GM23338 (cell line): ENCODE measurements around the gene CDKN1C. TPM values are rescaled to one million over a fixed set of nuclear protein-coding genes. Genes with fewer than 3 reads are reported as not detected.

ENCODE experiments used
- JUNB ChIP-seq: IDR thresholded peaks from one replicate; pipeline ENCODE4 v1.6.1; 2016; ENCODE audit warnings: antibody characterized with exemption; ENCODE audit not compliant: unreplicated experiment
- ZNF462 ChIP-seq: fragments of 250-450 bp; sonication (Bioruptor Pico); IDR thresholded peaks from 2 replicates; pipeline ENCODE4 v1.5.0; 2020; ENCODE audit warnings: mild to moderate bottlenecking, moderate library complexity
- polyA plus RNA-seq: library from polyadenylated mRNA; unstranded; fragments of >200 nt; fragmentation: Nextera tagmentation; extraction: Ambion mirVana; gene quantifications from 2 replicates; pipeline ENCODE4 v1.2.1, GENCODE V29; 2016
- small RNA-seq: library from RNA; depleted of rRNA; stranded (forward); fragments of <200 nt; gene quantifications from one replicate; pipeline ENCODE3, GENCODE V24; 2014; ENCODE audit warnings: low replicate concordance
- total RNA-seq: library from RNA; depleted of rRNA; stranded (reverse); fragments of >200 nt; shearing (Covaris generic); gene quantifications from 2 replicates; pipeline ENCODE4 v1.2.3, GENCODE V29; 2014; rRNA removed
- TF ChIP-seq, protein P1 (sequence below): IDR thresholded peaks from 2 replicates; pipeline ENCODE4 v1.6.1; 2016; ENCODE audit warnings: antibody characterized with exemption

Gene CDKN1C
- total and polyA plus RNA-seq, 2 experiments from 2014 or later, result 19.3 to 23.5 TPM

- TF ChIP-seq ZNF462 (CRISPR knock-in tag), result no peak
- no peak for TF ChIP-seq JUNB
- TF ChIP-seq, protein P1, sequence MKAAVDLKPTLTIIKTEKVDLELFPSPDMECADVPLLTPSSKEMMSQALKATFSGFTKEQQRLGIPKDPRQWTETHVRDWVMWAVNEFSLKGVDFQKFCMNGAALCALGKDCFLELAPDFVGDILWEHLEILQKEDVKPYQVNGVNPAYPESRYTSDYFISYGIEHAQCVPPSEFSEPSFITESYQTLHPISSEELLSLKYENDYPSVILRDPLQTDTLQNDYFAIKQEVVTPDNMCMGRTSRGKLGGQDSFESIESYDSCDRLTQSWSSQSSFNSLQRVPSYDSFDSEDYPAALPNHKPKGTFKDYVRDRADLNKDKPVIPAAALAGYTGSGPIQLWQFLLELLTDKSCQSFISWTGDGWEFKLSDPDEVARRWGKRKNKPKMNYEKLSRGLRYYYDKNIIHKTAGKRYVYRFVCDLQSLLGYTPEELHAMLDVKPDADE, result no peak
Measured at GRCh38 chr11:2833716-2834502, 51.7 kb downstream of the CDKN1C start (continued).

Small RNA genes within 50 kb of the gene (small RNA-seq; reads per million reads assigned to genes)
- not detected for gene AC013791.1

Other genes with a start within 250 kb of the CDKN1C start
- gene KCNQ1OT1, start 185.8 kb downstream of the CDKN1C start, total RNA-seq, result 2.8 and 4.2 TPM in 2 replicates
- gene KCNQ1OT1, start 185.8 kb downstream of the CDKN1C start, polyA plus RNA-seq, result 0.89 and 1.5 TPM in 2 replicates
- gene PHLDA2, start 43.6 kb upstream of the CDKN1C start, total RNA-seq, result 3.8 TPM in 1 of 2 replicates, not detected in the other
- 16.5 and 19.2 TPM in 2 replicates for gene PHLDA2, start 43.6 kb upstream of the CDKN1C start, polyA plus RNA-seq
- 181 and 183 TPM in 2 replicates for gene NAP1L4, start 106.6 kb upstream of the CDKN1C start, total RNA-seq
- gene NAP1L4, start 106.6 kb upstream of the CDKN1C start, polyA plus RNA-seq, result 171 and 189 TPM in 2 replicates
- gene CARS1, start 171.6 kb upstream of the CDKN1C start, total RNA-seq, result 94.1 and 95.9 TPM in 2 replicates
- 71.0 and 72.9 TPM in 2 replicates for gene CARS1, start 171.6 kb upstream of the CDKN1C start, polyA plus RNA-seq